DMS153 treated with DMSO at 0.1 percent for 48 hours (cell line): ENCODE measurements around the gene GCAT.
"Not testable (repeated sequence)": the region's sequence is repeated elsewhere in the genome, so short reads cannot be mapped to it uniquely, and the experiment has no call there.

Source experiments
- DNase-seq: peaks from one replicate; lab custom pipeline; 2025; ENCODE audit not compliant: unreplicated experiment; lab: John Stamatoyannopoulos, UW

The GCAT gene

GRCh38 chr22:37782340-37783168 is 25.2 kb upstream of the GCAT start:
- no peak for DNase-seq

GRCh38 chr22:37784829-37785495 is 22.8 kb upstream of the GCAT start:
- peak; percentile 44 for DNase-seq

- no peak for DNase-seq
These were observed 17.5 kb upstream of the GCAT start for GRCh38 chr22:37790234-37790633.

GRCh38 chr22:37792494-37792893 is 15.2 kb upstream of the GCAT start:
- DNase-seq: no peak

- DNase-seq: no peak
These were observed 13.4 kb upstream of the GCAT start for GRCh38 chr22:37794376-37794775.

GRCh38 chr22:37796079-37796478 is 11.7 kb upstream of the GCAT start:
- no peak for DNase-seq

GRCh38 chr22:37797259-37797658 is 10.5 kb upstream of the GCAT start:
- not testable (repeated sequence) for DNase-seq

GRCh38 chr22:37797874-37798500 is 9.7 kb upstream of the GCAT start:
- DNase-seq: no peak

GRCh38 chr22:37799979-37800378 is 7.8 kb upstream of the GCAT start:
- DNase-seq: not testable (repeated sequence)

GRCh38 chr22:37801946-37802309 is 5.8 kb upstream of the GCAT start:
- no peak for DNase-seq

- peak; percentile 36 for DNase-seq
These were observed 5.2 kb upstream of the GCAT start for GRCh38 chr22:37802310-37803194.

GRCh38 chr22:37803195-37803638 is 4.5 kb upstream of the GCAT start:
- DNase-seq: peak; percentile 38

GRCh38 chr22:37803639-37804351 is 3.9 kb upstream of the GCAT start:
- DNase-seq: peak; percentile 38

- no peak for DNase-seq
These were observed 3.3 kb upstream of the GCAT start for GRCh38 chr22:37804352-37804880.

- DNase-seq: peak; percentile 57
These were observed 2.6 kb upstream of the GCAT start for GRCh38 chr22:37804881-37805809.

GRCh38 chr22:37805810-37806277 is 1.9 kb upstream of the GCAT start:
- DNase-seq: no peak

- no peak for DNase-seq
These were observed 1.1 kb upstream of the GCAT start for GRCh38 chr22:37806409-37807333.

- DNase-seq: no peak
These were observed 542 bp downstream of the GCAT start for GRCh38 chr22:37808294-37808657.
